Subcutaneous abdominal adipose tissue (tissue), 5 donors: ENCODE data around the gene IL31.
"Not testable (repeated sequence)": the region's sequence is repeated elsewhere in the genome, so short reads cannot be mapped to it uniquely, and the experiment has no call there.

Source experiments
- H3K27ac ChIP-seq: one replicate; pipeline ENCODE4 v1.7.0; 2013; ENCODE audit warnings: low read depth, mild to moderate bottlenecking, inconsistent platforms, low read length, moderate library complexity
- H3K27me3 ChIP-seq, 5 donors: one replicate each; pipeline ENCODE4 v1.7.0; 2013; ENCODE audit warnings: low read length in 5 of 5, inconsistent platforms in 1 of 5; ENCODE audit not compliant: control insufficient read depth in 5 of 5, insufficient read depth in 4 of 5
- H3K36me3 ChIP-seq, 5 donors: one replicate each; pipeline ENCODE4 v1.7.0; 2013; ENCODE audit warnings: low read length in 5 of 5; ENCODE audit not compliant: control insufficient read depth in 5 of 5, insufficient read depth in 5 of 5
- H3K4me1 ChIP-seq, 5 donors: one replicate each; pipeline ENCODE4 v1.7.0; 2013; ENCODE audit warnings: low read length in 5 of 5, mild to moderate bottlenecking in 3 of 5, moderate library complexity in 1 of 5; ENCODE audit not compliant: control insufficient read depth in 5 of 5, insufficient read depth in 5 of 5
- H3K4me3 ChIP-seq, 5 donors: one replicate each; pipeline ENCODE4 v1.7.0; 2013; ENCODE audit warnings: low read length in 5 of 5, low read depth in 1 of 5
- H3K9ac ChIP-seq, 5 donors: one replicate each; pipeline ENCODE4 v1.7.0; 2013; ENCODE audit warnings: low read length in 5 of 5, mild to moderate bottlenecking in 4 of 5, moderate library complexity in 3 of 5
- H3K9me3 ChIP-seq, 5 donors: one replicate each; pipeline ENCODE4 v1.7.0; 2013; ENCODE audit warnings: low read length in 5 of 5; ENCODE audit not compliant: control insufficient read depth in 5 of 5
- donor health status: healthy.
- donor health status: healthy.
- donor health status: healthy.
- donor health status: healthy.
- donor health status: healthy.

IL31 gene

GRCh38 chr12:122183588-122183940 is 9.5 kb upstream of the IL31 start:
- no peak overlapping the region for H3K27ac ChIP-seq
- H3K36me3 ChIP-seq = no peaks in the 10 kb centered on the region
- H3K4me3 ChIP-seq = peak overlapping the region in 4 of 5 donors; percentile 57 to 71 (median 63)
- peaks cover 0 to 10% (median 5%) of the 10 kb centered on the region in 5 donors for H3K4me1 ChIP-seq
- H3K9me3 ChIP-seq = no peaks in the 10 kb centered on the region
- H3K27me3 ChIP-seq = no peaks in the 10 kb centered on the region
- H3K9ac ChIP-seq = peak overlapping the region in 1 of 5 donors; percentile 48

- peaks cover 0 to 10% (median 5%) of the 10 kb centered on the region in 5 donors for H3K4me1 ChIP-seq
- no peaks in the 10 kb centered on the region for H3K9me3 ChIP-seq
- H3K36me3 ChIP-seq = no peaks in the 10 kb centered on the region
- peak within 1 kb of the TSS in 3 of 5 donors; percentile 21 to 51 (median 48) for H3K9ac ChIP-seq
- no peak within 1 kb of the TSS for H3K27ac ChIP-seq
- no peaks in the 10 kb centered on the region for H3K27me3 ChIP-seq
- H3K4me3 ChIP-seq = peak within 1 kb of the TSS; percentile 57 to 71 (median 61)
Measured at GRCh38 chr12:122182887-122183587, 9.0 kb upstream of the IL31 start, which contains the start of gene LRRC43. TSS of gene LRRC43 (plus strand) at chr12:122183123. CDS start at chr12:122183145, 22 bp downstream.

DNA sequence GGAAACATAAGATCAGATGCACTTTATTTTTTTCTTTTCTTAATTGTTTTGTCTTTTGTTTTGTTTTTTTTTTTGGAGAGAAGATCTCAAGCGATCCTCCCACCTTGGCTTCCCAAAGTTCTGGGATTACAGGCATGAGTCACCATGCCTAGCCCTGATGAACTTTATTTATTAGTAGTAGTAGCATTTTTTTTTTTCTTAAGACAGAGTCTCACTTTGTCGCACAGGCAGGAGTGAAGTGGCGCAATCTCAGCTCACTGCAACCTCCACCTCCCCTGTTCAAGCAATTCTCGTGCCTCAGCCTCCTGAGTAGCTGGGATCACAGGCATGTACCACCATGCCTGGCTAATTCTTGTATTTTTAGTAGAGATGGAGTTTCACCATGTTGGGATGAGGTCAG is 2.5 kb upstream of the IL31 start:
- H3K4me3 ChIP-seq, H3K27me3 ChIP-seq, H3K4me1 ChIP-seq, H3K9me3 ChIP-seq, H3K27ac ChIP-seq, H3K36me3 ChIP-seq, H3K9ac ChIP-seq: not testable (repeated sequence)

- H3K9ac ChIP-seq = no peak overlapping the region
- no peaks in the 10 kb centered on the region for H3K4me1 ChIP-seq
- no peaks in the 10 kb centered on the region for H3K9me3 ChIP-seq
Measured at GRCh38 chr12:122172262-122172939, 1.6 kb downstream of the IL31 start.

DNA sequence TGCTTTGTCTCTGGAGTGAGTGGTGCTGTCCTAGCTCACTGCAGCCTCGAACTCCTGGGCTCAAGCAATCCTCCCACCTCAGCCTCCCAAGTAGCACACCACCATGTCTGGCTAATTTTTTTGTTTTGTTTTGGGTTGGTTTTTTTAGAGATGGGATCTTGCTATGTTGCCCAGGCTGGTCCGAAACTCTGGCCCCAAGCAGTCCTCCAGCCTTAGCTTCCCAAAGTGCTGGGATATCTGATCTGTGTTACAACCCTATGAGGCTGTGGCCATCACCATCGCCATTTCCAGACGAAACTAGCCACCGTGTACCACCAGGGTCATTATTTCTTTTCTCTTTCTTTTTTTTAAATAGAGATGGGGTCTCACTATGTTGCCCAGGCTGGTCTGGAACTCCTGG is 2.6 kb downstream of the IL31 start:
- Histone ChIP-seq H3K36me3 (no peaks in the 10 kb centered on the region), H3K27me3 (peaks cover 0 to 5% (median 4%) of the 10 kb centered on the region in 5 donors), H3K9ac (no peak overlapping the region), H3K27ac (no peak overlapping the region), H3K9me3 (no peaks in the 10 kb centered on the region), H3K4me3 (no peak overlapping the region), H3K4me1 (no peaks in the 10 kb centered on the region)

More at GRCh38 chr12:122172262-122172939, 1.6 kb downstream of the IL31 start:
- Histone ChIP-seq H3K27ac (no peak overlapping the region), H3K36me3 (no peaks in the 10 kb centered on the region), H3K27me3 (peaks cover 0 to 5% (median 4%) of the 10 kb centered on the region in 5 donors), H3K4me3 (no peak overlapping the region)

- Histone ChIP-seq H3K9me3 (no peaks in the 10 kb centered on the region), H3K4me1 (no peaks in the 10 kb centered on the region), H3K27me3 (peaks cover 0 to 5% (median 0%) of the 10 kb centered on the region in 5 donors), H3K4me3 (no peak overlapping the region), H3K27ac (no peak overlapping the region), H3K36me3 (no peaks in the 10 kb centered on the region), H3K9ac (no peak overlapping the region)
Measured at GRCh38 chr12:122168492-122168891, 5.5 kb downstream of the IL31 start.

DNA sequence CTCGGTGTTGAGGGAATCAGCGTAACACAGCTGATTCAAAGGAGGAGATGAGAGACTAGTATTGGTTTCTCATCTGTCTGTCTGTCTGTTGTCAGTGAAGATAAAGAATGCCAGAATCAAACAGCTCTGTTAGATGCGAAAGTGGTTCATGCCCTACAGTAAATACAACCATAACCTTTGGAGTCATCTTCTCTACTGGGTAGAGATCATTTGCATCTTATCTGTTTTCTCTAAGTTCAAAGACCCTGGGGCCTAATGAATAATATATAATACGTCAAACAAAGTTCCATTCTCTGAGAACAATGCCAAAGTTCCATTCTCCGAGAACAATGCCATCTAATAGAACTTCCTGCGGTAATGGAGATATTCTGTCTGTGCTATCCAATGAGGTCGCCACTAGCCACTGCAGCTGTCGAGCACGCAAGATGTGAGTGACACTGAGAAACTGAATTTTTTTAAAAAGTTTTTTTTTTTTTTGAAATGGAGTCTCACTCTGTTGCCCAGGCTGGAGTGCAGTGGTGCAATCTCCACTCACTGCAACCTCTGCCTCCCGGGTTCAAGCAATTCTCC is 6.6 kb downstream of the IL31 start:
- no peak overlapping the region for H3K4me3 ChIP-seq
- H3K27ac ChIP-seq = no peak overlapping the region
- H3K36me3 ChIP-seq = no peaks in the 10 kb centered on the region
- H3K9ac ChIP-seq = no peak overlapping the region
- no peaks in the 10 kb centered on the region for H3K4me1 ChIP-seq
- no peaks in the 10 kb centered on the region for H3K9me3 ChIP-seq
- peaks cover 0 to 5% (median 0%) of the 10 kb centered on the region in 5 donors for H3K27me3 ChIP-seq

- H3K27ac ChIP-seq = no peak overlapping the region
- H3K27me3 ChIP-seq = peaks cover 0 to 7% (median 0%) of the 10 kb centered on the region in 5 donors
- no peak overlapping the region for H3K4me3 ChIP-seq
- no peak overlapping the region for H3K9ac ChIP-seq
- H3K36me3 ChIP-seq = no peaks in the 10 kb centered on the region
- H3K4me1 ChIP-seq = peaks cover 0 to 3% (median 0%) of the 10 kb centered on the region in 5 donors
- H3K9me3 ChIP-seq = peaks cover 0 to 2% (median 0%) of the 10 kb centered on the region in 5 donors
Measured at GRCh38 chr12:122166422-122167349, 7.3 kb downstream of the IL31 start.

DNA sequence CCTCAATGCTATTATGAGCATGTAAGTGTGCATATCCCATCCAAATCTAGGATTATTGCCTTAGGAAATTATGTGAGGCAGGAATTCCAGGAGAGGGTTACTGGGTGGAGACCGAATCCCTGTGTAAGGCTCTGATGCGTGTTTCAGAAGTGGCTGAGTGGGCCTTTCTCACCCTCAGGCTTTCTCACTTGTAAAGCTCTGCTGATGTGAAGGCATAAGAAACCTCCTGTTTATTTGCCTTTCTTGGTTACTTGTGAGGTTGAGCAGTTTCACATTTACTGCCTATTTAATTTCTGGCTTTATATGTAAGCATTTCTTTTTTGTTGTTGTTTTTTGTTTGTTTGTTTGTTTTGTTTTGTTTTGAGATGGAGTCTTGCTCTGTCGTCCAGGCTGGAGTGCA is 11.0 kb downstream of the IL31 start:
- Histone ChIP-seq H3K9me3 (peaks cover 0 to 2% (median 0%) of the 10 kb centered on the region in 5 donors), H3K4me3 (no peak overlapping the region), H3K27ac (no peak overlapping the region), H3K27me3 (peaks cover 0 to 7% (median 0%) of the 10 kb centered on the region in 5 donors), H3K36me3 (no peaks in the 10 kb centered on the region), H3K9ac (no peak overlapping the region), H3K4me1 (peaks cover 0 to 3% (median 0%) of the 10 kb centered on the region in 5 donors)
